IMR-90 (cell line): ENCODE data around the gene DDR1. TPM values are rescaled to one million over a fixed set of nuclear protein-coding genes. Genes with fewer than 3 reads are reported as not detected.
A peak's percentile ranks its signal among the peaks of the same experiment; 100 is the strongest.
"Not testable (repeated sequence)": the region's sequence is repeated elsewhere in the genome, so short reads cannot be mapped to it uniquely, and the experiment has no call there.

Experiments
- ATAC-seq: fragments of 200-7000 bp; cut with Tn5 transposase; 2 replicates; pipeline ENCODE4 v1.9.1; 2020; ENCODE audit warnings: low read depth, mild to moderate bottlenecking, moderate library complexity
- BruUV-seq: library from RNA; stranded (reverse); fragments of 400-500 nt; replicated peaks from 2 replicates; lab custom pipeline; 2021; lab: Mats Ljungman, UMichigan
- CTCF ChIA-PET: fragments of 300-600 bp; formaldehyde crosslinking; extraction: SDS; loops from one replicate; lab custom pipeline; 2021; ENCODE audit warnings: antibody characterized with exemption; lab: Yijun Ruan, JAX
- POLR2A ChIA-PET: fragments of 300-600 bp; sonication (Branson Sonifier 250); formaldehyde crosslinking; loops from one replicate; lab custom pipeline; 2022; ENCODE audit warnings: antibody characterized with exemption; ENCODE audit not compliant: unreplicated experiment; lab: Charles Lee
- DNase-seq: peaks from one replicate; pipeline ENCODE4 v3.0.0; 2013
- H2AFZ ChIP-seq: replicated peaks from 2 replicates; pipeline ENCODE3; 2013; ENCODE audit warnings: low read length, mild to moderate bottlenecking; ENCODE audit not compliant: poor library complexity
- H2AK5ac ChIP-seq: 2 replicates; pipeline ENCODE4 v1.6.1; 2013; ENCODE audit warnings: low read depth, low read length, inconsistent platforms
- H2AK9ac ChIP-seq: replicated peaks from 2 replicates; pipeline ENCODE3; 2013; ENCODE audit warnings: mild to moderate bottlenecking, low read depth, low read length, moderate library complexity; ENCODE audit not compliant: poor library complexity
- H2BK120ac ChIP-seq: 2 replicates; pipeline ENCODE4 v1.6.1; 2013; ENCODE audit warnings: low read depth, low read length, inconsistent platforms
- H2BK15ac ChIP-seq: 3 replicates; pipeline ENCODE4 v1.6.1; 2013; ENCODE audit warnings: low read depth, low read length, inconsistent platforms
- H2BK20ac ChIP-seq: 2 replicates; pipeline ENCODE4 v1.6.1; 2013; ENCODE audit warnings: low read depth, mild to moderate bottlenecking, inconsistent platforms, low read length, moderate library complexity
- H2BK5ac ChIP-seq: 2 replicates; pipeline ENCODE4 v1.6.1; 2013; ENCODE audit warnings: mild to moderate bottlenecking, low read depth, low read length, inconsistent platforms; ENCODE audit not compliant: poor library complexity, severe bottlenecking
- H3K14ac ChIP-seq: replicated peaks from 2 replicates; pipeline ENCODE4 v1.6.1; 2013; ENCODE audit warnings: low read depth, low read length, inconsistent platforms
- H3K18ac ChIP-seq: 2 replicates; pipeline ENCODE4 v1.6.1; 2013; ENCODE audit warnings: low read depth, low read length, control low read depth
- H3K23ac ChIP-seq: 2 replicates; pipeline ENCODE4 v1.6.1; 2013; ENCODE audit warnings: low read depth, low read length, inconsistent platforms
- H3K27ac ChIP-seq: 2 replicates; pipeline ENCODE4 v1.5.1; 2013; ENCODE audit warnings: mild to moderate bottlenecking, control low read depth, low read length; ENCODE audit not compliant: insufficient read depth
- H3K27me3 ChIP-seq: 2 replicates; pipeline ENCODE4 v1.6.1; 2013; ENCODE audit warnings: low read length; ENCODE audit not compliant: control insufficient read depth, insufficient read depth
- H3K36me3 ChIP-seq: 2 replicates; pipeline ENCODE4 v1.6.1; 2013; ENCODE audit warnings: low read length, mixed read lengths; ENCODE audit not compliant: control insufficient read depth, insufficient read depth
- H3K4ac ChIP-seq: 2 replicates; pipeline ENCODE4 v1.6.1; 2013; ENCODE audit warnings: low read depth, low read length, inconsistent platforms
- H3K4me1 ChIP-seq: 2 replicates; pipeline ENCODE4 v1.6.1; 2013; ENCODE audit warnings: low read length, mixed read lengths; ENCODE audit not compliant: control insufficient read depth, insufficient read depth
- H3K4me2 ChIP-seq: 2 replicates; pipeline ENCODE4 v1.6.1; 2013; ENCODE audit warnings: low read depth, mild to moderate bottlenecking, control low read depth, low read length, moderate library complexity
- H3K4me3 ChIP-seq: 2 replicates; pipeline ENCODE4 v1.5.1; 2013; ENCODE audit warnings: low read depth, mild to moderate bottlenecking, control low read depth, low read length, moderate library complexity; ENCODE audit not compliant: insufficient read depth
- H3K56ac ChIP-seq: 2 replicates; pipeline ENCODE4 v1.6.1; 2013; ENCODE audit warnings: low read length, inconsistent platforms; ENCODE audit not compliant: insufficient read depth; ENCODE audit errors: extremely low read depth
- H3K79me1 ChIP-seq, 2 experiments: 2 replicates each; pipeline ENCODE4 v1.6.1; 2013; ENCODE audit warnings: low read length in 2 of 2, inconsistent platforms in 1 of 2, low read depth in 1 of 2
- H3K9ac ChIP-seq: 2 replicates; pipeline ENCODE4 v1.6.1; 2013; ENCODE audit warnings: low read depth, low read length, control low read depth
- H3K9me1 ChIP-seq: 2 replicates; pipeline ENCODE4 v1.6.1; 2013; ENCODE audit warnings: low read length, inconsistent platforms; ENCODE audit not compliant: insufficient read depth
- H3K9me3 ChIP-seq: 2 replicates; pipeline ENCODE4 v1.6.1; 2013; ENCODE audit warnings: low read length; ENCODE audit not compliant: control insufficient read depth, insufficient read depth
- H4K20me1 ChIP-seq: 2 replicates; pipeline ENCODE4 v1.6.1; 2013; ENCODE audit warnings: low read length, inconsistent platforms; ENCODE audit not compliant: insufficient read depth
- H4K5ac ChIP-seq: 2 replicates; pipeline ENCODE4 v1.6.1; 2013; ENCODE audit warnings: mild to moderate bottlenecking, low read depth, low read length, control low read depth
- H4K8ac ChIP-seq, 2 experiments: 2 replicates each; pipeline ENCODE4 v1.6.1; 2013; ENCODE audit warnings: low read depth in 2 of 2, low read length in 2 of 2, control low read depth in 1 of 2, inconsistent platforms in 1 of 2
- H4K91ac ChIP-seq: 2 replicates; pipeline ENCODE4 v1.6.1; 2013; ENCODE audit warnings: low read depth, low read length, inconsistent platforms; ENCODE audit not compliant: insufficient read depth
- WGBS, 2 experiments: methylation state at CpG; one replicate each; pipeline versions ENCODE4 v1.1.5 to v1.1.7; 2013; ENCODE audit warnings: missing lambda C conversion rate in 2 of 2; ENCODE audit not compliant: insufficient read length in 1 of 2; ENCODE audit errors: extremely low coverage in 2 of 2; 5-methylcytosine and 5-hydroxymethylcytosine counted together
- dilution Hi-C: fragments of 300-500 bp; cut with HindIII; formaldehyde crosslinking; loops from one replicate; pipeline ENCODE4 v1.14.3; 2018; ENCODE audit warnings: low sequenced_read_pairs; ENCODE audit not compliant: unreplicated experiment
- in situ Hi-C: fragments of 300-500 bp; cut with MboI; formaldehyde crosslinking; loops from 3 replicates; pipeline ENCODE4 v1.14.3; 2019; ENCODE audit warnings: low sequenced_read_pairs, inconsistent platforms, mixed read lengths
- intact Hi-C: fragments of 100-400 bp; cut with micrococcal nuclease; formaldehyde crosslinking; loops from 2 replicates; pipeline ENCODE4 v1.10.0; 2022
- polyA plus RNA-seq, 3 experiments: library from polyadenylated mRNA; depleted of rRNA; stranded (reverse); fragments of >200 nt; gene quantifications; 2 replicates each; pipeline ENCODE4 v1.2.3, GENCODE V29; 2012; ENCODE audit warnings: low replicate concordance in 1 of 3
- total RNA-seq: library from RNA; depleted of rRNA; stranded (reverse); fragments of >200 nt; gene quantifications from 2 replicates; pipeline ENCODE4 v1.2.3, GENCODE V29; 2012

The DDR1 gene
- total and polyA plus RNA-seq, 2 of the 4 experiments (the other 2 are of a cell fraction) = 5.6 to 19.6 TPM

- ATAC-seq, H2BK20ac ChIP-seq, H3K27ac ChIP-seq, in situ Hi-C loops, H3K27me3 ChIP-seq, BruUV-seq, H2BK5ac ChIP-seq, H3K9me1 ChIP-seq, intact Hi-C loops, H3K14ac ChIP-seq, H4K91ac ChIP-seq, H4K20me1 ChIP-seq, dilution Hi-C loops, H4K5ac ChIP-seq, H3K18ac ChIP-seq, H2AK5ac ChIP-seq, H3K9ac ChIP-seq, H2BK15ac ChIP-seq, H3K4me1 ChIP-seq, DNase-seq, H3K9me3 ChIP-seq, H3K23ac ChIP-seq, H3K56ac ChIP-seq, H2BK120ac ChIP-seq: not testable (repeated sequence)
- peak overlapping the region; percentile 1 to 76; a peak in 1 of 4 replicates for H4K8ac ChIP-seq
- ChIA-PET POLR2A (interaction anchor here (1.0 kb wide), 1 partner anchor 126 kb away, joined by 3 read pairs; no protein-coding TSS in a partner anchor), CTCF (interaction anchor here (0.6 to 2.5 kb wide), 3 partner anchors 78 to 172 kb away, joined by 4 to 8 read pairs (median 4); no protein-coding TSS in a partner anchor)
- H3K36me3 ChIP-seq = peaks cover 13% of the 10 kb centered on the region
- peak overlapping the region; percentile 96 for H2AK9ac ChIP-seq
- H2AFZ ChIP-seq = peak overlapping the region; percentile 96
- 44% methylated on average over 11 of the region's 16 CpGs; no CpG with 5 or more reads in 1 of the 2 experiments for WGBS, 2 experiments
- peaks cover 13 to 19% of the 10 kb centered on the region in 2 experiments for H3K79me1 ChIP-seq
- H3K4me3 ChIP-seq = peak overlapping the region; percentile 96
- H3K4me2 ChIP-seq = peak overlapping the region; percentile 60
- H3K4ac ChIP-seq = peak overlapping the region; percentile 13; the same call in 1 of the 2 replicates
Observed at GRCh38 chr6:30907290-30907757, 23.0 kb downstream of the DDR1 start.
